HepG2 (cell line): Measurements from ENCODE around the gene ATP5F1C. TPM values are rescaled to one million over a fixed set of nuclear protein-coding genes. Genes with fewer than 3 reads are reported as not detected.

Experiments
- ATAC-seq: fragments of 200-7000 bp; cut with Tn5 transposase; 3 replicates; pipeline ENCODE4 v1.9.1; 2020; ENCODE audit warnings: mild to moderate bottlenecking, moderate library complexity
- BruUV-seq: library from RNA; stranded (reverse); fragments of 400-500 nt; replicated peaks from 2 replicates; lab custom pipeline; 2021; lab: Mats Ljungman, UMichigan
- CTCF ChIA-PET: fragments of 300-600 bp; formaldehyde crosslinking; extraction: SDS; loops from one replicate; lab custom pipeline; 2021; ENCODE audit warnings: low total read pairs, inconsistent platforms, low intra/inter-chr PET ratio; lab: Yijun Ruan, JAX
- POLR2A ChIA-PET: fragments of 350-600 bp; sonication (Branson Sonifier 250); formaldehyde crosslinking; loops from one replicate; lab custom pipeline; 2020; ENCODE audit warnings: antibody characterized with exemption, inconsistent platforms; lab: Yijun Ruan, JAX
- DNase-seq: peaks from one replicate; pipeline ENCODE4 v3.0.0-alpha.2; 2015; ENCODE audit warnings: low spot score
- FAIRE-seq: peaks from 3 replicates; lab custom pipeline; 2011; peaks lifted over from hg19 to GRCh38; lab: Jason Lieb, UNC
- H2AFZ ChIP-seq: one replicate; pipeline ENCODE4 v1.6.1; 2011; ENCODE audit warnings: low read length, inconsistent platforms
- H3K27ac ChIP-seq: fragments of 300-600 bp; 3 replicates; pipeline ENCODE4 v1.8.0; 2011; ENCODE audit warnings: mixed run types, mild to moderate bottlenecking, mixed read lengths, low read length, inconsistent platforms; ENCODE audit not compliant: insufficient read depth; ENCODE audit errors: extremely low read length
- H3K27me3 ChIP-seq, 2 experiments: fragments of 200-600 bp in 1 of 2; 2 replicates in 1 of 2; 3 replicates in 1 of 2; pipeline versions ENCODE4 v1.6.0 to v1.8.0; 2011; ENCODE audit warnings: low read length in 2 of 2, mild to moderate bottlenecking in 2 of 2, moderate library complexity in 2 of 2, inconsistent platforms in 1 of 2; ENCODE audit not compliant: insufficient read depth in 2 of 2, control insufficient read depth in 1 of 2
- H3K36me3 ChIP-seq, 2 experiments: fragments of 200-600 bp in 1 of 2; replicated peaks in 1 of 2; 2 replicates in 1 of 2; 3 replicates in 1 of 2; pipeline versions ENCODE4 v1.5.1 to v1.8.0; 2011; ENCODE audit warnings: low read length in 2 of 2, inconsistent platforms in 1 of 2; ENCODE audit not compliant: insufficient read depth in 2 of 2, control insufficient read depth in 1 of 2
- H3K4me1 ChIP-seq: 2 replicates; pipeline ENCODE4 v1.5.1; 2012; ENCODE audit warnings: low read length, inconsistent platforms; ENCODE audit not compliant: insufficient read depth
- H3K4me2 ChIP-seq: 2 replicates; pipeline ENCODE4 v1.6.0; 2011; ENCODE audit warnings: low read depth, low read length, inconsistent platforms
- H3K4me3 ChIP-seq, 3 experiments: fragments of 200-600 bp in 1 of 3; sonication (generic), shearing (Covaris generic) in 1 of 3; replicated peaks in 1 of 3; 2 replicates each; pipeline ENCODE4 v1.5.1; 2011 to 2016; ENCODE audit warnings: low read length in 3 of 3, inconsistent platforms in 2 of 3, low read depth in 2 of 3, mild to moderate bottlenecking in 2 of 3, control low read depth in 1 of 3, mixed read lengths in 1 of 3; ENCODE audit not compliant: insufficient read depth in 1 of 3
- H3K79me2 ChIP-seq: one replicate; pipeline ENCODE4 v1.6.1; 2011; ENCODE audit warnings: low read length, inconsistent platforms; ENCODE audit not compliant: insufficient read depth
- H3K9ac ChIP-seq: 2 replicates; pipeline ENCODE4 v1.6.0; 2011; ENCODE audit warnings: mild to moderate bottlenecking, low read depth, low read length, inconsistent platforms; ENCODE audit not compliant: insufficient read depth
- H3K9me3 ChIP-seq: 2 replicates; pipeline ENCODE4 v1.5.1; 2012; ENCODE audit warnings: mild to moderate bottlenecking, low read length
- H4K20me1 ChIP-seq: 2 replicates; pipeline ENCODE4 v1.6.0; 2011; ENCODE audit warnings: inconsistent platforms, mild to moderate bottlenecking, low read length, moderate library complexity; ENCODE audit not compliant: insufficient read depth
- FOXC1 ChIP-seq: sonication (generic); formaldehyde crosslinking; IDR thresholded peaks from 2 replicates; pipeline ENCODE4 v1.8.0; 2022; ENCODE audit warnings: mild to moderate bottlenecking, missing genetic modification reagents, borderline replicate concordance
- NR1H2 ChIP-seq: sonication (generic); formaldehyde crosslinking; IDR thresholded peaks from 2 replicates; pipeline ENCODE4 v1.8.1; 2022; ENCODE audit warnings: low read depth, missing genetic modification reagents, borderline replicate concordance
- ZNF160 ChIP-seq: sonication (generic); formaldehyde crosslinking; IDR thresholded peaks from 2 replicates; pipeline ENCODE4 v1.8.0; 2022; ENCODE audit warnings: mild to moderate bottlenecking, inconsistent platforms, missing genetic modification reagents
- ZNF558 ChIP-seq: sonication (generic); formaldehyde crosslinking; IDR thresholded peaks from 2 replicates; pipeline ENCODE4 v1.9.0; 2022; ENCODE audit warnings: mild to moderate bottlenecking, missing genetic modification reagents, borderline replicate concordance
- ZSCAN22 ChIP-seq: sonication (generic); formaldehyde crosslinking; IDR thresholded peaks from 2 replicates; pipeline ENCODE4 v1.4.0; 2020; ENCODE audit warnings: mild to moderate bottlenecking, missing genetic modification reagents
- WGBS: methylation state at CpG from one replicate; pipeline ENCODE4 v1.1.6; 2017; ENCODE audit warnings: low lambda C conversion rate; 5-methylcytosine and 5-hydroxymethylcytosine counted together
- in situ Hi-C: cut with HindIII; loops from 2 replicates; pipeline ENCODE4 v1.10.0; 2017; ENCODE audit warnings: low pct_unique_long_range_greater_than_20kb; ENCODE audit not compliant: extremely low pct_ligation_motif_present
- intact Hi-C: fragments of 100-400 bp; cut with micrococcal nuclease; formaldehyde crosslinking; loops from one replicate; pipeline ENCODE4 v1.10.0; 2022; ENCODE audit not compliant: unreplicated experiment
- polyA plus RNA-seq, 8 experiments: library from polyadenylated mRNA; depleted of rRNA in 3 of 8; stranded (reverse) in 7 of 8; unstranded in 1 of 8; fragments of >200 nt; fragmentation: Illumina TruSeq in 4 of 8; extraction: Trizol in 4 of 8; gene quantifications; 2 replicates each; pipeline versions ENCODE4 v1.2.1 to v1.2.3, GENCODE V29; 2011 to 2016; ENCODE audit warnings: low read depth in 4 of 8, missing spikeins in 1 of 8, mixed read lengths in 1 of 8; ENCODE audit not compliant: insufficient read depth in 1 of 8
- total RNA-seq, 5 experiments: library from RNA; depleted of rRNA; stranded (reverse); fragments of >200 nt; fragmentation: Illumina TruSeq; extraction: Trizol; gene quantifications; 2 replicates each; pipeline ENCODE4 v1.2.3, GENCODE V29; 2016; ENCODE audit warnings: low read depth in 1 of 5
- TF ChIP-seq, protein P1 (sequence below): sonication (generic); formaldehyde crosslinking; IDR thresholded peaks from 2 replicates; pipeline ENCODE4 v1.5.0; 2020; ENCODE audit warnings: missing genetic modification reagents
- TF ChIP-seq, protein P2 (sequence below): sonication (generic); formaldehyde crosslinking; IDR thresholded peaks from 2 replicates; pipeline ENCODE4 v1.8.0; 2022; ENCODE audit warnings: missing genetic modification reagents, low read depth, mild to moderate bottlenecking, borderline replicate concordance
- TF ChIP-seq, protein P3 (sequence below): IDR thresholded peaks from 2 replicates; pipeline ENCODE4 v1.6.1; 2016; ENCODE audit warnings: low read depth, missing genetic modification reagents, missing compliant biosample characterization

ATP5F1C gene
- total and polyA plus RNA-seq, 2 of the 13 experiments (the other 11 are each of a cell fraction or from before 2014, with no cell fraction given), result 407 to 416 TPM

DNA sequence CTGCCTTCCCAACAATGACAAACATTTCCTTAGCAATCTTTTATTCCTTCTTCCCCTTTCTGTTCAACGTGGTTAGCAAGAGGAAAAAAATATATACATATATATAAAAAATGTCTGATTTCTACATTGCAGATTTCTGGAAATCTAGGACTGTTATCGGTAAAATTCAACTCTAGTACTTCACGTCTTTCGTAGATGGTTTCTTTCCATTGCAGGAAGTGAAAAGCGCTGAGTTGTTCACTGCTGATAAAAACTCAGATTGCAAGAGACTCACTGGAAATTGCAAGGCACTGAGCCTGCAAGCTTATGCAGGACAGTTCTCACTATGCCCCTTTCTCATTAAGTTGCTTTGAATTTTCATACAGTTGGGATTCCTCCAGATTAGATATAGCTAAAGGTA, 24.0 kb upstream of the ATP5F1C start (continued):
- no peak for TF ChIP-seq ZSCAN22
- TF ChIP-seq, protein P1, sequence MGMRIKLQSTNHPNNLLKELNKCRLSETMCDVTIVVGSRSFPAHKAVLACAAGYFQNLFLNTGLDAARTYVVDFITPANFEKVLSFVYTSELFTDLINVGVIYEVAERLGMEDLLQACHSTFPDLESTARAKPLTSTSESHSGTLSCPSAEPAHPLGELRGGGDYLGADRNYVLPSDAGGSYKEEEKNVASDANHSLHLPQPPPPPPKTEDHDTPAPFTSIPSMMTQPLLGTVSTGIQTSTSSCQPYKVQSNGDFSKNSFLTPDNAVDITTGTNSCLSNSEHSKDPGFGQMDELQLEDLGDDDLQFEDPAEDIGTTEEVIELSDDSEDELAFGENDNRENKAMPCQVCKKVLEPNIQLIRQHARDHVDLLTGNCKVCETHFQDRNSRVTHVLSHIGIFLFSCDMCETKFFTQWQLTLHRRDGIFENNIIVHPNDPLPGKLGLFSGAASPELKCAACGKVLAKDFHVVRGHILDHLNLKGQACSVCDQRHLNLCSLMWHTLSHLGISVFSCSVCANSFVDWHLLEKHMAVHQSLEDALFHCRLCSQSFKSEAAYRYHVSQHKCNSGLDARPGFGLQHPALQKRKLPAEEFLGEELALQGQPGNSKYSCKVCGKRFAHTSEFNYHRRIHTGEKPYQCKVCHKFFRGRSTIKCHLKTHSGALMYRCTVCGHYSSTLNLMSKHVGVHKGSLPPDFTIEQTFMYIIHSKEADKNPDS (CRISPR knock-in tag), result no peak
- TF ChIP-seq, all 625 proteins: peak for 0

DNA sequence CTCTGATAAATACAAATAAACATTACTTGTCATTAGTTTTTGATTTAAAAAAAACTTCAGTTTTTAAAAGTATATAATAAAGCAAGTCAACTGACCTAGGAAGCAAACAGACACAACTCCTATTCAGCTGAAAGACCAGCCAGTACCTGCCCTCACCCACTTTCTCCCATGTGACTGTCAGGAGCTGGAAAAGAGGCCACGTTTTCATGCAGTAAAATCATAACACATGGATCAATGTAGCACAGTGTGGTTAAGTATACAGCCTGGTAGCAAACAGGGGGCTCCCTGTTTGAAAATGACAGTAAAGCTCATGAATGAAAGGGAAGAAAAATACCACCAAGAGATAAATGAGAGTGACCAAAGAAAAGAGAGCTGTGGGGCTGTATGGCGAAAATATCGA, 21.7 kb upstream of the ATP5F1C start:
- no peaks in the 10 kb centered on the region for H3K9me3 ChIP-seq
- BruUV-seq, result no TSS peak
- POLR2A ChIA-PET, result no interaction called here
- DNase-seq, result no peak
- H3K9ac ChIP-seq, result no peak overlapping the region
- no peak overlapping the region for H3K4me3 ChIP-seq
- no peak for FAIRE-seq
- no peaks in the 10 kb centered on the region for H4K20me1 ChIP-seq
- no peaks in the 10 kb centered on the region for H3K79me2 ChIP-seq
- H3K4me1 ChIP-seq, result no peaks in the 10 kb centered on the region
- TF ChIP-seq, protein P2, sequence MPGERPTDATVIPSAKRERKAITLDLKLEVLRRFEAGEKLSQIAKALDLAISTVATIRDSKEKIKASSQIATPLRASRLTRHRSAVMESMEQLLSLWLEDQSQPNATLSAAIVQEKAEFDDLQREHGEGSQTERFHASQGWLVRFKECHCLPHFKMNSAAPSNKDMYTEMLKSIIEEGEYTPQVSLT (CRISPR knock-in tag), result no peak
- TF ChIP-seq NR1H2 (CRISPR knock-in tag), result no peak
- no peak for TF ChIP-seq ZNF160 (CRISPR knock-in tag)
- TF ChIP-seq ZNF558, result no peak
- no peak for TF ChIP-seq FOXC1 (CRISPR knock-in tag)
- TF ChIP-seq, protein P3, sequence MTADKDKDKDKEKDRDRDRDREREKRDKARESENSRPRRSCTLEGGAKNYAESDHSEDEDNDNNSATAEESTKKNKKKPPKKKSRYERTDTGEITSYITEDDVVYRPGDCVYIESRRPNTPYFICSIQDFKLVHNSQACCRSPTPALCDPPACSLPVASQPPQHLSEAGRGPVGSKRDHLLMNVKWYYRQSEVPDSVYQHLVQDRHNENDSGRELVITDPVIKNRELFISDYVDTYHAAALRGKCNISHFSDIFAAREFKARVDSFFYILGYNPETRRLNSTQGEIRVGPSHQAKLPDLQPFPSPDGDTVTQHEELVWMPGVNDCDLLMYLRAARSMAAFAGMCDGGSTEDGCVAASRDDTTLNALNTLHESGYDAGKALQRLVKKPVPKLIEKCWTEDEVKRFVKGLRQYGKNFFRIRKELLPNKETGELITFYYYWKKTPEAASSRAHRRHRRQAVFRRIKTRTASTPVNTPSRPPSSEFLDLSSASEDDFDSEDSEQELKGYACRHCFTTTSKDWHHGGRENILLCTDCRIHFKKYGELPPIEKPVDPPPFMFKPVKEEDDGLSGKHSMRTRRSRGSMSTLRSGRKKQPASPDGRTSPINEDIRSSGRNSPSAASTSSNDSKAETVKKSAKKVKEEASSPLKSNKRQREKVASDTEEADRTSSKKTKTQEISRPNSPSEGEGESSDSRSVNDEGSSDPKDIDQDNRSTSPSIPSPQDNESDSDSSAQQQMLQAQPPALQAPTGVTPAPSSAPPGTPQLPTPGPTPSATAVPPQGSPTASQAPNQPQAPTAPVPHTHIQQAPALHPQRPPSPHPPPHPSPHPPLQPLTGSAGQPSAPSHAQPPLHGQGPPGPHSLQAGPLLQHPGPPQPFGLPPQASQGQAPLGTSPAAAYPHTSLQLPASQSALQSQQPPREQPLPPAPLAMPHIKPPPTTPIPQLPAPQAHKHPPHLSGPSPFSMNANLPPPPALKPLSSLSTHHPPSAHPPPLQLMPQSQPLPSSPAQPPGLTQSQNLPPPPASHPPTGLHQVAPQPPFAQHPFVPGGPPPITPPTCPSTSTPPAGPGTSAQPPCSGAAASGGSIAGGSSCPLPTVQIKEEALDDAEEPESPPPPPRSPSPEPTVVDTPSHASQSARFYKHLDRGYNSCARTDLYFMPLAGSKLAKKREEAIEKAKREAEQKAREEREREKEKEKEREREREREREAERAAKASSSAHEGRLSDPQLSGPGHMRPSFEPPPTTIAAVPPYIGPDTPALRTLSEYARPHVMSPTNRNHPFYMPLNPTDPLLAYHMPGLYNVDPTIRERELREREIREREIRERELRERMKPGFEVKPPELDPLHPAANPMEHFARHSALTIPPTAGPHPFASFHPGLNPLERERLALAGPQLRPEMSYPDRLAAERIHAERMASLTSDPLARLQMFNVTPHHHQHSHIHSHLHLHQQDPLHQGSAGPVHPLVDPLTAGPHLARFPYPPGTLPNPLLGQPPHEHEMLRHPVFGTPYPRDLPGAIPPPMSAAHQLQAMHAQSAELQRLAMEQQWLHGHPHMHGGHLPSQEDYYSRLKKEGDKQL, result no peak
- TF ChIP-seq, all 625 proteins: peak for 0
- H3K4me2 ChIP-seq, result no peak overlapping the region
- peaks cover 16 to 64% of the 10 kb centered on the region in 2 experiments for H3K36me3 ChIP-seq
- CTCF ChIA-PET, result no interaction called here
- intact Hi-C loops (no loop called here), in situ Hi-C loops (loop anchor here (25.0 kb wide), 1 partner anchor 1546 kb away; no protein-coding TSS in a partner anchor)
- WGBS, result 95% methylated on average over 3 of the region's 3 CpGs
- no peak overlapping the region for H2AFZ ChIP-seq
- H3K27ac ChIP-seq, result no peak overlapping the region
- no peak for ATAC-seq
- H3K27me3 ChIP-seq, result no peaks in the 10 kb centered on the region
